Measurements from ENCODE around the gene DDIT3. TPM values are rescaled to one million over a fixed set of nuclear protein-coding genes. Genes with fewer than 3 reads are reported as not detected.

The DDIT3 gene
- polyA plus RNA-seq, 3 donors = 9.3 to 163 (median 9.4) TPM

GRCh38 chr12:57479376-57480115 is 40.8 kb downstream of the DDIT3 start, which contains the start of gene ARHGAP9:
ARHGAP9 (minus strand) TSS chr12:57479866; CDS start chr12:57479406, 460 bp downstream.
- peak within 1 kb of the TSS; percentile 72 for H2AFZ ChIP-seq (ENCODE audit: insufficient read depth, low read depth, low read length, poor library complexity, severe bottlenecking)
- Mint-ChIP-seq H3K27me3 (ENCODE audit: low read depth in 3 of 3) (peaks cover 0 to 2% (median 0%) of the 10 kb centered on the region in 3 donors), H3K36me3 (peaks cover 14 to 28% of the 10 kb centered on the region in 2 donors), H3K4me3 (peak within 1 kb of the TSS; percentile 97 to 99), H3K9me3 (no peaks in the 10 kb centered on the region), H3K27ac (peak within 1 kb of the TSS; percentile 86 to 97 (median 96)), H3K4me1 (peaks cover 55% of the 10 kb centered on the region)
- peaks cover 59% of the 10 kb centered on the region for H3K79me2 ChIP-seq (ENCODE audit: insufficient read depth, low read length)
- H3K4me2 ChIP-seq (replicated peaks; ENCODE audit: extremely low read depth, low read length, poor library complexity, severe bottlenecking) = peak within 1 kb of the TSS; percentile 89
- intact Hi-C loops (cut with micrococcal nuclease) = loop anchor here (5.0 to 10.0 kb wide), 4 partner anchors 43 to 145 kb away; partner anchors contain the start of genes DCTN2 (in 2 of the 2), DDIT3 (in 1 of the 2) and MBD6 (in 1 of the 2)
- peak within 1 kb of the TSS; percentile 83 for H3K9ac ChIP-seq (ENCODE audit: insufficient read depth, low read length, poor library complexity, severe bottlenecking)
- 41% methylated on average over 3 of the region's 6 CpGs for WGBS (ENCODE audit: insufficient coverage)
- peak within 1 kb of the TSS; percentile 62 to 83 for H3K27ac ChIP-seq (ENCODE audit: low read depth in 1 of 2, low read length in 2 of 2)
- H4K20me1 ChIP-seq (ENCODE audit: insufficient read depth, low read length) = peaks cover 20% of the 10 kb centered on the region
- peak within 1 kb of the TSS in 2 of 3 experiments; percentile 2 to 100 for H3K4me3 ChIP-seq (replicated peaks in 1 of 3; ENCODE audit: low read depth in 2 of 3, low read length in 3 of 3)
- H3K27me3 ChIP-seq (ENCODE audit: control insufficient read depth in 2 of 2, insufficient read depth in 2 of 2, low read length in 2 of 2) = no peaks in the 10 kb centered on the region
- TF ChIP-seq CTCF (IDR thresholded peaks at IDR 0.05) = no peak
- H3K4me1 ChIP-seq (ENCODE audit: control insufficient read depth in 1 of 2, insufficient read depth in 2 of 2, low read length in 2 of 2) = peaks cover 42 to 60% of the 10 kb centered on the region in 2 donors
- H3K9me3 ChIP-seq (replicated peaks in 1 of 2; ENCODE audit: control insufficient read depth in 1 of 2, insufficient read depth in 1 of 2, low read length in 2 of 2) = no peaks in the 10 kb centered on the region
- H3K36me3 ChIP-seq (replicated peaks in 1 of 2; ENCODE audit: control insufficient read depth in 1 of 2, insufficient read depth in 2 of 2, low read length in 2 of 2) = peaks cover 7 to 12% of the 10 kb centered on the region in 2 donors
- peak in 2 of 3 donors; percentile 47 for DNase-seq

DNA sequence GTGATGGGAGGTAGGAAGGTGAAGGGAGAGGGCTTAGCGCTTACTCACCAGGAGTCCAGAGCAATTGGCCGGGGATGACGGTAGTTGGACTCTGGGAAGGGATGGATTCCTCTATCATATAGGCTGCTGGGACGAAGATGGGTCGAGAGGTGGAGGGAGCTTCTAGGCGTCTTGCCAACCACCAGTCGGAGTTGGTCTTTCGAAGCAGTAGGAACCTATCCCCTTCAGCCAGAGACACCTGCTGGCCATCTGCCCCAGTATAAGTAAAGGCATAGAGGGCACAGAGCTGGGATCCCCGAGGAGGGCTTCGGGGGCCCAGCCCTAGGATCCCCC is 41.3 kb downstream of the DDIT3 start:
- H2AFZ ChIP-seq (ENCODE audit: insufficient read depth, low read depth, low read length, poor library complexity, severe bottlenecking) = peak overlapping the region; percentile 72
- WGBS (ENCODE audit: insufficient coverage) = 84% methylated on average over 5 of the region's 10 CpGs

More for the DNA sequence above, 41.3 kb downstream of the DDIT3 start:
- Mint-ChIP-seq H3K27ac (peak overlapping the region; percentile 86 to 97 (median 96)), H3K4me1 (peaks cover 60% of the 10 kb centered on the region), H3K9me3 (peaks cover 0 to 1% (median 0%) of the 10 kb centered on the region in 7 donors), H3K4me3 (peak overlapping the region; percentile 97 to 99), H3K27me3 (ENCODE audit: low read depth in 3 of 3) (peaks cover 0 to 2% (median 0%) of the 10 kb centered on the region in 3 donors), H3K36me3 (peaks cover 20 to 33% of the 10 kb centered on the region in 2 donors)
- no peaks in the 10 kb centered on the region for H3K27me3 ChIP-seq (ENCODE audit: control insufficient read depth in 2 of 2, insufficient read depth in 2 of 2, low read length in 2 of 2)
- peaks cover 26% of the 10 kb centered on the region for H4K20me1 ChIP-seq (ENCODE audit: insufficient read depth, low read length)
- DNase-seq = no peak
- no peak for TF ChIP-seq CTCF (IDR thresholded peaks at IDR 0.05)
- peak overlapping the region; percentile 62 to 83 for H3K27ac ChIP-seq (ENCODE audit: low read depth in 1 of 2, low read length in 2 of 2)
- intact Hi-C loops (cut with micrococcal nuclease) = loop anchor here (5.0 to 10.0 kb wide), 4 partner anchors 43 to 146 kb away; partner anchors contain the start of genes DCTN2 (in 2 of the 2), DDIT3 (in 1 of the 2) and MBD6 (in 1 of the 2)
- H3K4me2 ChIP-seq (replicated peaks; ENCODE audit: extremely low read depth, low read length, poor library complexity, severe bottlenecking) = peak overlapping the region; percentile 89
- peaks cover 47 to 65% of the 10 kb centered on the region in 2 donors for H3K4me1 ChIP-seq (ENCODE audit: control insufficient read depth in 1 of 2, insufficient read depth in 2 of 2, low read length in 2 of 2)
- H3K9ac ChIP-seq (ENCODE audit: insufficient read depth, low read length, poor library complexity, severe bottlenecking) = peak overlapping the region; percentile 83
- H3K9me3 ChIP-seq (replicated peaks in 1 of 2; ENCODE audit: control insufficient read depth in 1 of 2, insufficient read depth in 1 of 2, low read length in 2 of 2) = no peaks in the 10 kb centered on the region
- H3K79me2 ChIP-seq (ENCODE audit: insufficient read depth, low read length) = peaks cover 65% of the 10 kb centered on the region
- H3K36me3 ChIP-seq (replicated peaks in 1 of 2; ENCODE audit: control insufficient read depth in 1 of 2, insufficient read depth in 2 of 2, low read length in 2 of 2) = peaks cover 12 to 17% of the 10 kb centered on the region in 2 donors
- H3K4me3 ChIP-seq (replicated peaks in 1 of 3; ENCODE audit: low read depth in 2 of 3, low read length in 3 of 3) = peak overlapping the region in 1 of 3 experiments; percentile 100
